Activated T-helper 1 cell treated with Interleukin-2 at 50 U/mL for 16 hours (primary cell): ENCODE measurements around the gene FKRP.
"Not testable (repeated sequence)": the region's sequence is repeated elsewhere in the genome, so short reads cannot be mapped to it uniquely, and the experiment has no call there.

Experiments
- DNase-seq: peaks from one replicate; pipeline ENCODE4 v3.0.0-alpha.2; 2020; ENCODE audit warnings: low read depth

Gene FKRP

GRCh38 chr19:46759817-46760333 lies 14.0 kb downstream of the FKRP start:
- no peak for DNase-seq

- no peak for DNase-seq
These were observed 14.5 kb downstream of the FKRP start for GRCh38 chr19:46760363-46760762.

GRCh38 chr19:46760897-46761296 lies 15.0 kb downstream of the FKRP start:
- not testable (repeated sequence) for DNase-seq

DNA sequence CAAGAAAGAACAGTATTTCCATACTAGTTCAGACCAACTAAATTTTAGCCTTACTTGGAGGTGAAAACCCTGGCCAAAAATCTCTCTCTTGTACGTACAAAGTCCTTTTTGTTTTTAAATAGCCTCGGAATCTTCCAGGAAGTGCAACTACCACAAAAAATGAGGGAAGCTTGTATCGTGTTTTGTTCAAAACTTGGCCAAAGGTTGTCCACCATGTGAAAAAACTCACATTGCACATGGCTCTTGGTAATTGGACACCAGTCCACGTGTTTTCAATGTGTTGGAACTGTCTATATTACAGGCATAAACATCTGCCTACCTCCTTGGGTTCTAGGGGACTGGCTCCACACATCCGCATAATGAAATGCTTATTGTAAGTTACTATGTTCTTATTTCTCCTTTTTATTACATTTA lies 15.6 kb downstream of the FKRP start:
- DNase-seq = no peak

- DNase-seq = no peak
These were observed 16.5 kb downstream of the FKRP start for GRCh38 chr19:46762245-46762890.

DNA sequence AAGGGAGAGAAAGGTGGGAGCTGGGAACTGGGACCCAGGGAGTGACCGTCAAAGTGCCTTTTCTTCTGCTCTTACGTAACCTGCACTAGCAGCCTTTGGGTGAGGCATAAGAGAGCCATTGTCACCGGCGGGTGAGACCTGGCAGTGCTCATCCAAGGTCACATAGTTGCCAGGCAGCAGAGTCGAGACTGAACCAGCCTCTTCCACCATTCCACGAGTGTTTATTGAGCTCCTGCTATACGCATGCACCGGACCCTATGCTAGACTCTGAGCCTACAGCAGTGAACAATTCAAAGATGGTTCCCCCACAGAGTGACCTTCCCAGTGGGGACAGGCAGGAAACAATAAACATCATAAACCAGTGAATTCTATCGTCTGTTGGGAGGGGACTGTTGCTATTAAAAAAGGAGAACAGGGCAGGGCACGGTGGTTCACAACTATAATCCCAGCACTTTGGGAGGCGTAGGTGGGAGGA lies 19.0 kb downstream of the FKRP start:
- no peak for DNase-seq

GRCh38 chr19:46766569-46767317 lies 20.9 kb downstream of the FKRP start:
- no peak for DNase-seq

- DNase-seq = not testable (repeated sequence)
These were observed 22.9 kb downstream of the FKRP start for GRCh38 chr19:46768746-46769145.

DNA sequence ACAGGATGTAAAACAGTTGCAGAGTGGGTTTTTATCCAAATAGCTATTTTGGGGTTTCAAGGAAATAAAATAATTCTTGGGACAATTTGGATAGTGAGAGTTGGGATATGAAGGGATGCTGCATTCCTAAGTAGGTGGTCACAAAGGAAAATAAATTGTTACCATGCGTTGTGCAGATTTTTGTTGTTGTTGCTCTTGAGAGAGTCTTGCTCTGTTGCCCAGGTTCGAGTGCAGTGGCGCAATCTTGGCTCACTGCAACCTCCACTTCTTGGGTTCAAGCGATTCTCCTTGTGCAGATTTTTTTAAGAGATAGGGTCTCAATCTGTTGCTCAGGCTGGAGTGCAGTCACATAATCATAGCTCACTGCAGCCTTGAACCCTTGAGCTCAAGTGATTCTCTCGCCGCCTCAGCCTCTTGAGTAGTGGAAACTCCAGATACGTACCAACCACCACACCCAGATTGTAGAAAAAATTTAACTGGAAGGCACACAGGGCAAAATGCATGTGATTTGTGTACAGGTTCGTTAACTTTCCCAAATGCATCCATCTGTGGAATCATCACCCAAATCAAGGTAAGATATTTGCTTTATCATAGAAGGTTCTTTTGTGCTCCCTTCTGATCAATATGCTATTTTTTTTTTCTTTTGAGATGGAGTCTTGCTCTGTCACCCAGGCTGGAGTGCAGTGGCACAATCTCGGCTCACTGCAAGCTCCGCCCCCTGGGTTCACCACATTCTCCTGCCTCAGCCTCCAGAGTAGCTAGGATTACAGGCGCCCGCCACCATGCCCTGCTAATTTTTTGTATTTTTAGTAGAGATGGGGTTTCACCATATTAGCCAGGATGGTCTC lies 26.5 kb downstream of the FKRP start:
- no peak for DNase-seq

DNA sequence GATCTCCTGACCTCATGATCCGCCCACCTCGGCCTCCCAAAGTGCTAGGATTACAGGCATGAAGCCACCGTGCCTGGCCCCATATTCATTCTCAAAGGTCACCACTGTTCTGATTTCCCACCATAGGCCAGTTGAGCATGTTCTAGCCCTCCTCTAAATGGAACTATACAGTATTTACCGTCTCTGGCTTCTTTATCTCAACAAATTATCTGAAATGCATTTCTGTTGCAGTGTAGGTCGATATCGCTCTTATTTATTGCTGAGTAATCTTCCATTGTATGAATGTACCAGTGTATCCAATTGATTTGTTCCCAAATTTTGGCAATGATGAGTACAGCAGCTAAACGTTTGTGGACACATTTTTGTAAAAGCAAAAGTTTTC lies 27.2 kb downstream of the FKRP start:
- DNase-seq = no peak

DNA sequence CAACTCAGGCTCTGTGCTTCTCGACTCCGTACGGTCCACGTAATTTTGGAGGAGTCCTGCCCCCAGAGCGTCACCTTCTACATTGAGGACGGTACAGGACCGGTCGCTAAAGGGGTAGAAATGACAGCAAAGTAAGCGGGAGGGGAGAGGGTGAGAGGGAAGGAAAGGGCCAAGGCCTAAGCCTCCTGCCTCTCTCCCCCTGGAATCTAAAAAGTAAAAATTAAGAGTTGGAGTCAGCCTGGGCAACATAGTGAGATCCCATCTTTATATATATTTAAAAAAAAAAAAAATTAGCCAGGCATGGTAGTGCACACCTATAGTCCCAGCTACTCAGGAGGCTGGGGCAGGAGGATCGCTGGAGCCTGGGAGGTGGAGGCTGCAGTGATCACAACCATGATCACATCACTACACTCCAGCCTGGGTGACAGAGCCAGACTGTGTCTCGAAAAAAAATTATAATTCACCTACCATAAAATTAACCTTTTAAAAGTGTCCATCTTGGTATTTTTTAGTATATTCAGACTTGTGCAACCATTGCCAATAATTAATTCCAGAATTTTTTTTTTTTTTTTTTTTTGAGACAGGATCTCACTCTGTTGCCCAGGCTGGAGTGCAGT lies 29.9 kb downstream of the FKRP start:
- DNase-seq = no peak

- no peak for DNase-seq
These were observed 31.4 kb downstream of the FKRP start for GRCh38 chr19:46776927-46777911.

GRCh38 chr19:46777956-46778645 lies 32.2 kb downstream of the FKRP start:
- not testable (repeated sequence) for DNase-seq

GRCh38 chr19:46782355-46783019 lies 36.6 kb downstream of the FKRP start:
- DNase-seq = no peak

GRCh38 chr19:46783670-46784069 lies 37.8 kb downstream of the FKRP start:
- DNase-seq = no peak

DNA sequence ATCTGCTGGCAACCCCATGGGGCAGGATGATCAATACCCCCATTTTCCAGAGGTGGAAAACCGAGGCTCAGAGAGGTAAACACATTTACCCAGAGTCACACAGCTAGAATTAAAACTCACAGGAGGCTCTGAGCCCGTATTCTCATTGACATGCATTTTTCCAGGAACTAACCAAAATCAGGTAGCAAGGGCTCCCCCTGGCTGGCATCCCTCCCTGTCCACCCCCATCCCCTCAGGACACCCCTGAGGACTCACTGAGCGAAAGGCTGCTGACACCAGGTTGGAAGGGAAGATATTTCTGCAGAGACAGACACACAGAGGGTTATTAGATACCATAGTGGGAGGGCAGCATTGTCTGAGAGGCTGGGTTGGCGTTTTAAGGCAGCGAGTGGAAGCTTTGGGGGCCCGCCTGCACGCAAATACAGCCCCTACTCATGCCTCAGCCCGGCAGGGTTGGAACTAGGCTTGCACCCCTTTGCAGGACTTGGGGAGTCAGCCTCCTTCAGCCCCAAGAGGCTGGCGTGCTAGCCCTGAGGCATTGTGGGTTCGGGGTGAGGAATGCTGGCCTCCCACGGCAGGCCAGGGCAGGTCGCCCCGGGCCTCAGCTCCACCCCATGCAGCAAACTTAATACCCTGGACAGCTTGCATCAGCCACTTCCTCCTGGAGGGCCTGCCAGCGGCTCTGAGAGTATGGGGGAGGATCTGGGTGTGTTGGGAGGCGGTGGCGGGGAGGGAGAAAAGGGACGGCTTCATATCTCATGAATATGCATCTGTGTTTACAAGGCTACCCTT lies 38.6 kb downstream of the FKRP start:
- DNase-seq = peak; percentile 43

- DNase-seq = no peak
These were observed 39.5 kb downstream of the FKRP start for GRCh38 chr19:46785054-46785979.

DNA sequence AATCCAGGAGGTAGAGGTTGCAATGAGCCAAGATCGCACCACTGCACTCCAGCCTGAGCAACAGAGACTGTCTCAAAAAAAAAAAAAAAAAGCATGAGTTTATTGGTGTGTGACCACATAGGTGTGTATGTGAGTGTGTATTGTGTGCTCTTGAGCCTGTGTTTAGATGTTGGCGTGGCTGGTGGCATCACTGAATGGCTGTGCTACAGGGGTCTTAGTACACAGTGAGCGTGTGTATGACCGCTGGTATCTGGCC lies 40.1 kb downstream of the FKRP start:
- no peak for DNase-seq
